Upper lobe of right lung (tissue), 1 donor: ENCODE data around the gene ARHGDIA. TPM values are rescaled to one million over a fixed set of nuclear protein-coding genes. Genes with fewer than 3 reads are reported as not detected.
A peak's percentile ranks its signal among the peaks of the same experiment; 100 is the strongest.

Source experiments
- ATAC-seq: fragments of 200-7000 bp; cut with Tn5 transposase; one replicate; pipeline ENCODE4 v1.9.1; 2020; ENCODE audit warnings: mild to moderate bottlenecking, moderate library complexity
- DNase-seq: peaks from one replicate; pipeline ENCODE4 v3.0.0-alpha.2; 2020
- H3K27ac ChIP-seq: fragments of 200-600 bp; one replicate; pipeline ENCODE4 v1.8.0; 2022
- H3K27me3 ChIP-seq: fragments of 200-600 bp; one replicate; pipeline ENCODE4 v1.8.0; 2022; ENCODE audit warnings: mild to moderate bottlenecking
- H3K36me3 ChIP-seq: fragments of 200-600 bp; one replicate; pipeline ENCODE4 v1.8.0; 2022
- H3K4me1 ChIP-seq: fragments of 200-600 bp; one replicate; pipeline ENCODE4 v1.8.0; 2022
- H3K4me3 ChIP-seq: fragments of 200-600 bp; one replicate; pipeline ENCODE4 v1.8.0; 2022; ENCODE audit warnings: mild to moderate bottlenecking
- H3K9me3 ChIP-seq: fragments of 200-600 bp; one replicate; pipeline ENCODE4 v1.8.0; 2022
- CTCF ChIP-seq: fragments of 200-600 bp; IDR thresholded peaks from one replicate; pipeline ENCODE4 v1.8.0; 2022; ENCODE audit warnings: antibody characterized with exemption
- intact Hi-C: fragments of 100-400 bp; cut with DNase I; formaldehyde crosslinking; loops from one replicate; pipeline ENCODE4 v1.11.0; 2022
- total RNA-seq: library from RNA; stranded (reverse); fragmentation: NEBNext Ultra II Directional; extraction: Animal tissue kit (Norgen Biotek cat#: 25700); gene quantifications from one replicate; pipeline ENCODE4 v1.2.1, GENCODE V29; 2021
- donor health status: DM: no; HTN: yes; CAD: no; lungs with severe emphysema.

ARHGDIA gene
- total RNA-seq, 1 donor from 2014 or later = 386 TPM

- Histone ChIP-seq H3K27ac (no peak overlapping the region), H3K36me3 (peaks cover 25% of the 10 kb centered on the region), H3K9me3 (no peaks in the 10 kb centered on the region), H3K4me1 (peaks cover 6% of the 10 kb centered on the region), H3K4me3 (no peak overlapping the region), H3K27me3 (no peaks in the 10 kb centered on the region)
- DNase-seq (no peak), ATAC-seq (no peak)
- TF ChIP-seq CTCF = no peak
- intact Hi-C loops = no loop called here
These were observed 6.4 kb upstream of the ARHGDIA start for GRCh38 chr17:81877569-81877968.

GRCh38 chr17:81871387-81872230, 472 bp upstream of the ARHGDIA start:
- ATAC-seq (peak; percentile 77), DNase-seq (peak; percentile 97)
- intact Hi-C loops = no loop called here
- H3K27me3 ChIP-seq = no peaks in the 10 kb centered on the region
- peaks cover 38% of the 10 kb centered on the region for H3K4me1 ChIP-seq
- peak overlapping the region; percentile 94 for H3K4me3 ChIP-seq
- peak; percentile 30 for TF ChIP-seq CTCF
- no peaks in the 10 kb centered on the region for H3K9me3 ChIP-seq
- H3K27ac ChIP-seq = peak overlapping the region; percentile 99
- H3K36me3 ChIP-seq = peaks cover 19% of the 10 kb centered on the region

- peak; percentile 82 for DNase-seq
- Histone ChIP-seq H3K27ac (peak overlapping the region; percentile 89), H3K36me3 (peaks cover 19% of the 10 kb centered on the region), H3K4me3 (peak overlapping the region; percentile 79), H3K4me1 (peaks cover 43% of the 10 kb centered on the region), H3K27me3 (no peaks in the 10 kb centered on the region), H3K9me3 (no peaks in the 10 kb centered on the region)
- TF ChIP-seq CTCF = no peak
- peak; percentile 29 for ATAC-seq
- intact Hi-C loops = no loop called here
These were observed 781 bp downstream of the ARHGDIA start for GRCh38 chr17:81870131-81870980.

GRCh38 chr17:81869221-81870130, 1.7 kb downstream of the ARHGDIA start:
- Histone ChIP-seq H3K36me3 (peaks cover 19% of the 10 kb centered on the region), H3K27ac (peak overlapping the region; percentile 89), H3K27me3 (no peaks in the 10 kb centered on the region), H3K9me3 (no peaks in the 10 kb centered on the region), H3K4me1 (peaks cover 43% of the 10 kb centered on the region), H3K4me3 (peak overlapping the region; percentile 79)
- intact Hi-C loops = no loop called here
- peak; percentile 89 for TF ChIP-seq CTCF
- ATAC-seq = peak; percentile 4
- peak; percentile 70 for DNase-seq

- intact Hi-C loops = no loop called here
- Histone ChIP-seq H3K36me3 (peaks cover 19% of the 10 kb centered on the region), H3K4me1 (peaks cover 43% of the 10 kb centered on the region), H3K4me3 (no peak overlapping the region), H3K27ac (peak overlapping the region; percentile 89), H3K9me3 (no peaks in the 10 kb centered on the region), H3K27me3 (no peaks in the 10 kb centered on the region)
- TF ChIP-seq CTCF = no peak
- ATAC-seq = peak; percentile 0
- peak; percentile 74 for DNase-seq
These were observed 2.4 kb downstream of the ARHGDIA start for GRCh38 chr17:81868674-81869220.
